ENCODE data around the gene USP22. TPM values are rescaled to one million over a fixed set of nuclear protein-coding genes. Genes with fewer than 3 reads are reported as not detected.

The USP22 gene
- total and polyA plus RNA-seq, 2 donors (not counting 3 experiments of a cell fraction or from before 2014, with no cell fraction given), result 204 to 260 TPM

GRCh38 chr17:21017861-21018260 lies 24.9 kb downstream of the USP22 start:
- H3K36me3 ChIP-seq (ENCODE audit: control insufficient read depth in 2 of 2, extremely low read depth in 1 of 2, insufficient read depth in 2 of 2, low read length in 2 of 2), result peaks cover 63 to 77% of the 10 kb centered on the region in 2 experiments
- BruUV-seq (replicated peaks), result no TSS peak
- CTCF ChIA-PET, result no interaction called here

More at GRCh38 chr17:21017861-21018260, 24.9 kb downstream of the USP22 start:
- Histone ChIP-seq H3K4me2 (ENCODE audit: insufficient read depth, low read length) (no peak overlapping the region), H4K20me1 (replicated peaks; ENCODE audit: control insufficient read depth, extremely low read depth, insufficient read depth, low read length) (peaks cover 17% of the 10 kb centered on the region), H3K27me3 (ENCODE audit: control insufficient read depth in 2 of 2, insufficient read depth in 2 of 2, low read length in 2 of 2) (no peaks in the 10 kb centered on the region), H3K4me1 (ENCODE audit: control insufficient read depth, extremely low read depth, insufficient read depth, low read length) (no peaks in the 10 kb centered on the region), H3K27ac (ENCODE audit: insufficient read depth, low read depth, low read length) (no peak overlapping the region), H3K9ac (replicated peaks; ENCODE audit: extremely low read depth, insufficient read depth, low read length) (no peak overlapping the region), H3K9me1 (replicated peaks; ENCODE audit: control insufficient read depth, extremely low read depth, insufficient read depth, low read length) (no peaks in the 10 kb centered on the region), H3K79me2 (ENCODE audit: control insufficient read depth, insufficient read depth, low read length) (peaks cover 94% of the 10 kb centered on the region), H3K9me3 (replicated peaks; ENCODE audit: control insufficient read depth, insufficient read depth, low read length) (no peaks in the 10 kb centered on the region), H3K4me3 (replicated peaks in 1 of 3; ENCODE audit: insufficient read depth in 1 of 3, low read depth in 1 of 3, low read length in 3 of 3) (no peak overlapping the region), H2AFZ (ENCODE audit: low read depth, low read length) (no peak overlapping the region)
- intact Hi-C loops (cut with micrococcal nuclease) (no loop called here), dilution Hi-C loops (cut with MboI; ENCODE audit: extremely low pct_ligation_motif_present, low sequenced_read_pairs) (no loop called here)
- no peak for TF ChIP-seq POLR2A (IDR thresholded peaks at IDR 0.05; ENCODE audit: low read depth, low read length)
- TF ChIP-seq MAX (IDR thresholded peaks at IDR 0.05; ENCODE audit: insufficient read depth, insufficient read length), result no peak
- no peak for TF ChIP-seq JUN (IDR thresholded peaks at IDR 0.05; ENCODE audit: borderline replicate concordance, insufficient read depth, insufficient read length, low read depth)
- TF ChIP-seq GATA2 (IDR thresholded peaks at IDR 0.05; ENCODE audit: insufficient read depth, insufficient read length, low read depth, low read length), result no peak
- TF ChIP-seq MYC (IDR thresholded peaks at IDR 0.05; ENCODE audit: low read depth, low read length), result no peak
- TF ChIP-seq CTCF (IDR thresholded peaks at IDR 0.05; ENCODE audit: extremely low read depth in 1 of 2, insufficient read depth in 1 of 2, low read depth in 1 of 2, low read length in 2 of 2), result no peak
- TF ChIP-seq FOS (IDR thresholded peaks at IDR 0.05; ENCODE audit: borderline replicate concordance, insufficient read depth, low read length), result no peak
- no peak for TF ChIP-seq POLR2AphosphoS5 (IDR thresholded peaks at IDR 0.05; ENCODE audit: insufficient read depth, low read depth, low read length)
- TF ChIP-seq EZH2 (IDR thresholded peaks at IDR 0.05; ENCODE audit: borderline replicate concordance, low read depth, low read length, severe bottlenecking), result no peak
- POLR2A ChIA-PET, result interaction anchor here (1.5 kb wide), 1 partner anchor 25 kb away, joined by 3 read pairs; the partner anchor contains the start of gene USP22
- DNase-seq (ENCODE audit: low read depth, low spot score), result no peak
- FAIRE-seq, result no peak
